Activated T-helper 1 cell treated with anti-CD3 and anti-CD28 coated beads, Interleukin-2, amount 50 U/mL, for 16 hours (primary cell): ENCODE measurements around the gene MZB1.
"Not testable (repeated sequence)": the region's sequence is repeated elsewhere in the genome, so short reads cannot be mapped to it uniquely, and the experiment has no call there.

ENCODE experiments used
- DNase-seq, 2 donors: peaks; one replicate each; pipeline ENCODE4 v3.0.0-alpha.2; 2020; ENCODE audit warnings: low read depth in 1 of 2, low spot score in 1 of 2

The MZB1 gene

DNA sequence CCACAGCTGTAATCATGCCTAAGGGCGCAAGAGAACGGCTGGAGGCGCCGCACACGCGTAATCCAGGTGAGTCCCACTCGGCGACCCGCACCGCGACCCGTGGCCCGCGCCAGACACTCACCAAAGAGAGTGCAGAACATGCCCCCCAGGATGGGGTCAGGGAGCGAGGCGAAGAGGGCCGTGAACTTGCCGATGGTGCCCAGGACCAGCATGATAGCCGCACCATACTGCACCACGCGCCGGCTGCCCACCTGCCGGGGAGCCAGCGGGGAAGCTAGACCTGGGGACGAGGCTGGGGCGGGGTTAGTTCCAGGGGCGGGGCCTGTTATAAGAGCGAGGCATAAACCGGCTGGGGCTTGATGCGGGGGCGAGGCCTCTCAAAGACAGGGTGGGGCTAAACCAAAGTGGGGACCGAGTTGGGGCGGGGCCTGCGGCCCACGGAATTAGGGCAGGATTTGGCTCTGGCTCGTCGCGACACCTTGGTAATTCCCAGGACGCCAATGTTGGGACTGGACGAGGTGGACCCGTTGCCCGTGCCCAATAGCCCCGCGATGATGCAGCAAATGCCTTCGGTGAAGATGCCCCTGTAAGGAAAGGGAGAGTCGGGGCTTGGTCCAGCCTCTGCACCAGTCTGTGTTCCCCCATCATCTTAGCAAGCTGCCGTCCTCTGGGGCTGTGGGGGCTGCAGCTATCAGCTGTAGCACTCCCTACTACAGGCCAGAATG is 11.4 kb downstream of the MZB1 start:
- no peak for DNase-seq

DNA sequence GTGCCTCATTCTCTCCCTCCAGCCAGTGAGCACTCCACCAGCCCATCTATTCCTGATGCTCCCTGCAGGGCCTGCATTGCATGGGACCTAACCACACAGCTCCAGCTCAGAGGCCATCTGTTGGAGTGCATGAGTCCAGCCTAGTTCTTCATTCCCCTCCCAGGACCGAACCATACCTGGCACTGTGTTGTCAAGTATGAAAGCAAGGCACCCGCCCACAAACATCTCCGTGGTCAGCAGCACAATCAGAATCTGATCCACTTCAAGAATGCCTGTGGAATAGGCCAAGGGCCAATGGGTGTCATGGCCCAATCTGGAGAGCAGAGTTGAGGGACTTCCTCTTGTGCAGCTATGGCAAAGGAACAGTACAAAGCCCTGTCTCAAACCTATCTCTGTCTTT is 12.5 kb downstream of the MZB1 start:
- no peak for DNase-seq

DNA sequence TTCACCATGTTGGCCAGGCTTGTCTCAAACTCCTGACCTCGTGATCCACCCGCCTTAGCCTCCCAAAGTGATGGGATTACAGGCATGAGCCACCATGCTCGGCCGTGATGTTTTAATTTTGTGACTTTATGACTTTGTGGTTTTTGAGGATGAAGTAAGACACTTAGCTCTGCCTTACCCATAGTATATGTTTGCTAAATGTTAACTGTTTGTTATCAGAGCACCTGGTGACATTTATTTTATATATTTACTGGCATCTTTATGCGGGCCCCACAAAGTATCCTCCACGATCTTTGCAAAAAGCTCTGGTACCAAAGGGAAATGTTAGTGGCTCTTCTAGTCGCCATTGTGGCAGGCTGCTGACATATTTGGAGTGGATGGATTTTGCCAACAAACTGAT is 13.3 kb downstream of the MZB1 start:
- no peak for DNase-seq

DNA sequence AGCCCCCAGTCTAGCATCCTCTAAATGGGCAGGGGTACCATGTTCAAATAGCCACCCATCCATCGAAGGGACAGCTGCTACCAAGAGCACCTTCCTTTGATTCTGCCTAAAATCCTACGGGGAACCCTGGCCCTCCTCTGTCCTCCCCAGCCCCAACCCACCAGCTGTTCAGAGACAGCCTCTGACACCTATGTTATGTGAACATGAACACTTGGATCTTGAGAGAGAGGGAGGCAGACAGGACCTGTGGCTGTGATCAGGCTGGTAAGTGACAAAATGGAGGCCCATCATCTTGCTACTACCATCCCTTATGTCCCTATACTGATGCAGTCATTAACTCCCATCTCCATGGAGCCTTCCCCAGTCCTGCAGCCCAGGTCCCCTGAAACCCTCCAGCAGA is 14.8 kb downstream of the MZB1 start:
- DNase-seq = no peak

DNA sequence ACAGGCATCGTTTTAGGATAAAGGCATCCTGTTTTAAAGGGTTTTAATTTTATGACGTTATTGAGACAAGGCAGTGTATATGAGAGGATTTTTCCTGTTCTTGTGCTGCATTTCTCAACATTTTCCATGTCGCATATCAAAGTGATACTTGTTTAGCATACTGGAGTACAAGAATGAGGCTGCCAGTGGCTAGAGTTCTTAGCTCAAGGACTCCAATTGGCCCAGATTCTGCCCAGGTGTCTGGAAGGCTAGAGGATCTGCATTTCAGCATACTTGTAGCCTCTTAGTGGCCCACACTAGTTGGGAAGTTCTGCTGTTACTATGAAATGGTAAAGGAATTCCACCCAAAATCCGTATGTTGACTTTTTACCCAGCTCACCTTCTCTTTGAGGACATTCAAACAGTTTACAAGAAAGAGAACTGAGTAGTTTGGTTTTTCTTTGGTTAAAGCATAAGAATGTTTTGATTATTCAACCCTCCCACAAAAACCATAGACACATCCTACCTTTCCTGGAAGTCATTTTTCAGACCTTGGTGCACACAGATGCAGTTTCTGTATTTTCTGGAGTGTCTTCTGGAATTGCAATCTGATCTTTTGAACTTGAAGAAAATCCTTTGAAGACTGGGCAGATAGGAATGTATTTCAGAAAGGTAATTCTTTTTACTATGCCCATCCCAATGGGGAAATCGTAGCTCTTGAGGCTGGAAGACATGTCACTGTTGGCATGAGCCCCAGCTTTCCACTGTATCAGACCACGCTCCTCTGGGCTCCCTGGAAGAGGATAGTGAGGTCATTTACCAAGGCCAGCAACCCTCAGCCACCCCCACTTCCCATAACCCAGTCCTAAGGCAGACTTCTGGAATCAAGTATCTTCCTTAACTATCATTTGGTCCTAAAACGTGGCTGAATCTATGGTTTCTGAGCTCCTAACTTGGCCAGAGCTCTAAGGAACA is 18.0 kb downstream of the MZB1 start:
- no peak for DNase-seq

DNA sequence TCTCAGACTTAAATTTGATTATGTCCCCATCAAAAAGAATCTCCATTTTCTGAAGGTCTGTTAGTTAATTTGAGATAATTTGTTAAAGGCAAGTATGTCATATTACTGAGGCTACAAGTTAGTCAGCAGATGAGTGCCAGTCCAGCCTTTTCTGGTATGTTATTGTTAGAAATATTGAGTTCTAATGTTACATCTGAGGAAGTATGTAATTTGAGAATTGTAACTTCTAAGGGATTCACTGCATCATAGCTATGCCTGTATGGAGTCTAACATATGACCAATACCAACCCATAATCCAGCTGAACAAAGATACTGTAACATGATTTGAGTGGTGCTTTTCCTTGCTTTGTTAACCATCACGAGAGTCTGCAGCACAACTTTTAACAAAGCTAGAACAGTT is 20.5 kb downstream of the MZB1 start:
- DNase-seq = no peak

DNA sequence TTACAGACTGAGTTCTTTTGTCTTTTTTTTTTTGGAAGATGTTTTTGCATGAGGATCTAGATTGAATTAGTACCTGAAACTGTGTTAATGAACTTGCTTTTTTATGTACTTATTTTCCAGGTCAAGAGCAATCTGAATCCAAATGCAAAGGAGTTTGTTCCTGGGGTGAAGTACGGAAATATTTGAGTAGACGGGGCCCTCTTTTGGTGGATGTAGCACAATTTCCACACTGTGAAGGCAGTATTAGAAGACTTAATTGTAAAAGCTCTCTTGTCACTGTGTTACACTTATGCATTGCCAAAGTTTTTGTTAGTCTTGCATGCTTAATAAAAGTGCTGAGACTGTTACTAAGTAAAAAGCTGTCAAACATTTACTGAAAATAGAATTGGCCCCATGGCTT is 21.1 kb downstream of the MZB1 start:
- no peak for DNase-seq

DNA sequence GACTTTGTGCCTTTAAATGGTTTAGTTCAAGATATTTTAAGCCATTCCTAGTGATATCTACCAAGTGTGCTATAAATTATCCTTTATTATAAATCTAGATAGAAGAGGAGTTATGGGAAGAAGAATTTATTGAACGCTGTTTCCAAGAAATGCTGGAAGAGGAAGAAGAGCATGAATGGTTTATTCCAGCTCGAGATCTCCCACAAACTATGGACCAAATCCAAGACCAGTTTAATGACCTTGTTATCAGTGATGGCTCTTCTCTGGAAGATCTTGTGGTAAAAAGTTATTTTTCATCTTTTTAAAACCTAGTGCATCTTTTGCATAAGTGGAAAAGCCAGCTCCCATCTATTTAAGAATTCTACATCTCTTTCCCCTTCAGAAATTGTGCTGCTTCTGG is 25.2 kb downstream of the MZB1 start:
- no peak for DNase-seq

DNA sequence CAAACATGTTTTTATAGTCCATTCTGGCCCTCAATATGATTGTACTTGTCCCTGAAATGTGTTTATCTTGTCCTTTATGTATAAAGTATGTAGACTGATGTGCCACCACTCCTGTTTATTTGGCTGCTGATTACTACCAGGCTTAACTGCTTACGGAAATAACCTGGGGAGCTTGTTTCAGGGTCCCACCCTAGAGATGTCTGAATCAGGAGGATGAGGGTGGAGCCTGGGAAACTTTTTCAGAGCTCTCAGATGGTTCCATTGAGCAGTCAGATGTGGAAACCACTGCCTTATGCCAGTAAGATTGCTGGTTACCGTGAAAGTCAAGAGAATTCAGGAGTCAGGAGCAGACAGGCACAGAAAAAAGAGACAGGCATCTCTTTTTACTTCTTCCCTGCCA is 25.8 kb downstream of the MZB1 start:
- DNase-seq = no peak

DNA sequence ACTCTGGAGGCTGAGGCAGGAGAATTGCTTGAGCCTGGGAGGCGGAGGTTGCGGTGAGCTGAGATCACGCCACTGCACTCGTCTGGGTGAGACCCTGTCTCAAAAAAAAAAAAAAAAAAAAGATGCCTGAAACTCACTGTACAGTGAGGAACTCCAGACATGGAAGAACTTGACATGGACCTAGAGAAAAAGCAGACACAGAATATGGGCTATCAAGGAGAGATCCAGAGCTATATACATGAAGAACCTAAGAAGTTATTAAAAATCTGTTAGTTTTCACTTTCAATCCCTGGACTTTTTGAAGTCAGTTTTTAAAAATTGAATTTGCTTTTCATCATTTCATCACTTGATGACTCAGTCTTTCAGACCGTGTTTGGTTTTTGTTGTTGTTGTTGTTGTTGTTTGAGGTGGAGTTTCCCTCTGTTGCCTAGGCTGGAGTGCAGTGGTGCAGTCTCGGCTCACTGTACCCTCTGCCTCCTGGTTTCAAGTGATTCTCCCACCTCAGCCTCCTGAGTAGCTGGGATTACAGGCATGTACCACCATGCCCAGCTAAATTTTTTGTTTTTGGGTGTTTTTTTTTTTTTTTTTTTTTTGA is 27.8 kb downstream of the MZB1 start:
- DNase-seq = no peak

DNA sequence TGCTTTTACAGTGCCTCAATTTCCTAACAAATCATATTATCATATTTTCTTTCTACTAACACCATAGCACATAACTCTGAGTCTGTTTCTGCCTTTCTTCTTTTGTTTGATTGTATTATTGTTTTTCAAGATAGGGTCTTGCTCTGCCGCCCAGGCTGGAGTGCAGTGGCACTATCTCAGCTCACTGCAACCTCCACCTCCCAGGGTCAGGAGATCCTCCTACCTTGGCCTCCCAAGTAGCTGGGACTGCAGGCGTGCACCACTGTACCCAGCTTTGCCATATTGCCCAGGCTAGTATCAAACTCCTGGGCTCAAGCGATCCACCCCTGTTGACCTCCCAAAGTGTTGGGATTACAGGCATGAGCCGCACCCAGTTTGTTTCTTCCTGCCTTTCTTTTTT is 29.3 kb downstream of the MZB1 start:
- no peak for DNase-seq

DNA sequence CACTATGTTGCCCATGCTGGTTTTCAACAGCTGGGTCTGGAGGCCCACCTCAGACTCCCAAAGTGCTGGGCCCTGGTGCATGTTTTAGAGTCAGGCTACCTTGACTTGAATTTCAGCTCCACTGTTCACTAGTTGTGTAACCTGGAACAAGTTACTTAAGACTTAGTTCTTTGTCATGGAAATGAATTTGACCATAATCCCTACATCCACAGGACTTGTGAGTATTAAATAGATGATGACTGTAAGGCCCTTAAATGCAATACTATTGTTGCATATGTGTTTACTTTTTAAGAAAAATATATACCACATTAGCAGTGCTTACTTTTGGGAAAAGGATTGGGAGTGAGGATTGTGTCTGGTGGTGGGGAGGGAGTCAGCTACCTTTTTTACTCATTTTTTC is 31.6 kb downstream of the MZB1 start:
- DNase-seq = no peak

DNA sequence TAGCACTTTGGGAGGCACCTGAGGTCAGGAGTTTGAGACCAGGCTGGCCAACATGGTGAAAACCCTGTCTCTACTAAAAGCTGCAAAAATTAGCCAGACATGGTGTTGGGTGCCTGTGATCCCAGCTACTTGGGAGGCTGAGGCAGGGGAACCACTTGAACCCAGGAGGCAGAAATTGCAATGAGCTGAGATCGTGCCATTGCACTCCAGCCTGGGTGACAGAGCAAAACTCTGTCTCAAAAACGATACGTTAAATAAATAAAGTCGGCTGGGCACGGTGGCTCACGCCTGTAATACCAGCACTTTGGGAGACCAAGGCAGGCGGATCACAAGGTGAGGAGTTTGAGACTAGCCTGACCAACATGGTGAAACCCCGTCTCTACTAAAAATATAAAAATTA is 33.8 kb downstream of the MZB1 start:
- not testable (repeated sequence) for DNase-seq

DNA sequence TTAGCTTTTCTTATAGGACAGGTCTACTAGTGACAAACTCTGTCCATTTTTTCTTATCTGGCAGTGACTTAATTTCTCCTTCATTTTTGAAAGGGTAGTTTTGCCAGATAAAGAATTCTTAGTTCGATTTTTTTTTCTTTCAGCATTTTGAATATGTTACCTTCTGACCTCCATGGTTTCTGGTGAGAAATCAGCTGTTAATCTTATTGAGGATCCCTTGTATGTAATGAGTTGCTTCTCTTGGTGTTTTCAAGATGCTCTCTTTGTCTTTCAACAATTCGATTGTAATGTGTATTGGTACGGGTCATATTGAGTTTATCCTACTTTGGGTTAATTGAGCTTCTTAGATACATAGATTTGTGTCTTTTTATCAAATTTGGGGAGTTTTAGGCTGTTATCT is 35.5 kb downstream of the MZB1 start:
- DNase-seq = no peak

DNA sequence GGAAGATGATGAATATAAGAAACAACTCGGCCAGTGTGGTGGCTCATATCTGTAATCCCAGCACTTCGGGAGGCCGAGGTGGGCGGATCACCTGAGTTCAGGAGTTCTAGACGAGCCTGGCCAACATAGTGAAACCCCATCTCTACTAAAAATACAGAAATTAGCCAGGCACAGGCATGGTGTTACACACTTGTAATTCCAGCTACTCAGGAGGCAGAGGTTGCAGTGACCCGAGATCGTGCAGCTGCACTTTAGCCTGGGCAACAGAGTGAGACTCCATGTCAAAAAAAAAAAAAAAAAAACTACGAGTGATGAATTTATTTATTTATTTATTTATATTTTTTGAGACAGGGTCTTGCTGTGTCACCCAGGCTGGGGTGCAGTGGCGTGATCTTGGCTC is 41.9 kb downstream of the MZB1 start:
- DNase-seq = not testable (repeated sequence)

DNA sequence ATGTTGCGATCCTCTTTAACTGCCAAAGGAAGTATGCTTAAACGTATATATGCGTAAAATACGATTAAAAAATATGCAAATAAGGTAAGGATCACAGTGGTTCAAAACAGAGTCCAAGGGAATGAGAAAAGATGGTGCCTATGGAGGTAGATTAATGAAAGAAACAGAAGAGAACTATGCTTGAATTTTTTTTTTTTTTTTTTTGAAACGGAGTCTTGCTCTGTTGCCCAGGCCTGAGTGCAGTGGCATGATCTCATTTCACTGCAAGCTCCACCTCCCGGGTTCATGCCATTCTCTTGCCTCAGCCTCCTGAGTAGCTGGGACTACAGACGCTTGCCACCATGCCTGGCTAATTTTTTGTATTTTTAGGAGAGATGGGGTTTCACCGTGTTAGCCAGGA is 44.3 kb downstream of the MZB1 start:
- not testable (repeated sequence) for DNase-seq

DNA sequence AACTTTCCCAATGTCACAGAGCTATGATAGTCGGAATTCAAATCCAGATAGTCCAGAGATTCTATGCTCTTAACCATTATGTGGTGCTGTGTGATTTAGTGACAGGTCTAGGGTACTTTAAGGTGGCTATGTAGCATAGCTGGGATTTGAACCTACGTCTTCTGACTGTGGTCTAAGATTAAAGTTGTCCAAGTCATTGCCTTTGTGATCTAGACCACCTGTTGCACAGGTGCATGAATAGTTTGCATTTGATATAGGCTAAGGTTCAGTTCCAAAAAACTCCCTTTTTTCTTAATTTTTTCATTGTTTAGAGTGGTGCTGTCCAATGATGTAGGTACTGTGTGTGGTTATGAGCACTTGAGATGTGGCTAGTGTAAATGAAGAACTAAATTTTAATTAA is 45.5 kb downstream of the MZB1 start:
- no peak for DNase-seq

DNA sequence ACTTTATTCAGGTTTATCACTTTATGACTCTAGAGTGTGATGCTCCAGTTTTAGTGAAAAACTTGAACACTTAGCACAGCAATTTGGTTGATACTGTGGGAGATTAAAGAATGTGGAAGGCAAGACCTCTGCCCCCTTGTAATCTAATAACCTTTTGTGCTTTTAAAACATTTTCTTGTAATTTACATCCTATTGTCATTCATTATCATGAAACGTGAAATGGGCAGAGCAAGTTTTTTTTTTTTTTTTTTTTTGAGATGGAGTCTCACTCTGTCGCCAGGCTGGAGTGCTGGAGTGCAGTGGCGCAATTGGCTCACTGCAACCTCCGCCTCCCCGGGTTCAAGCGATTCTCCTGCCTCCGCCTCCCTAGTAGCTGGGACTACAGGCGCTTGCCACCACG is 46.2 kb downstream of the MZB1 start:
- no peak for DNase-seq

DNA sequence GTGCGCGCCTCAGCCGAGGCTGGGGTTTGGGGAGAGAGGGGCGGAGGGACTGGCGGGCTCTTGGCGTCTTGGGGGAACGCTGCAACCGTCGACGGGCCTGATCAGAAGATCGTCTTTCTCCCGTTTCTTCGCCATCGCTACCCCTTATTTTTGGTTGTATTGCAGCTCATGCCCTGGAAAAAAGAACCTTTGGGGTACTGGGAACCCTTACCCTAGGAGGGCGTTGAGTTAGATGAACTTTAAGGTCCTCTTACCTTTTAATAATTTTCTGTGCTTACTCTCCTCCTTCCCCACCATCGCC is 47.3 kb downstream of the MZB1 start:
- no peak for DNase-seq

DNA sequence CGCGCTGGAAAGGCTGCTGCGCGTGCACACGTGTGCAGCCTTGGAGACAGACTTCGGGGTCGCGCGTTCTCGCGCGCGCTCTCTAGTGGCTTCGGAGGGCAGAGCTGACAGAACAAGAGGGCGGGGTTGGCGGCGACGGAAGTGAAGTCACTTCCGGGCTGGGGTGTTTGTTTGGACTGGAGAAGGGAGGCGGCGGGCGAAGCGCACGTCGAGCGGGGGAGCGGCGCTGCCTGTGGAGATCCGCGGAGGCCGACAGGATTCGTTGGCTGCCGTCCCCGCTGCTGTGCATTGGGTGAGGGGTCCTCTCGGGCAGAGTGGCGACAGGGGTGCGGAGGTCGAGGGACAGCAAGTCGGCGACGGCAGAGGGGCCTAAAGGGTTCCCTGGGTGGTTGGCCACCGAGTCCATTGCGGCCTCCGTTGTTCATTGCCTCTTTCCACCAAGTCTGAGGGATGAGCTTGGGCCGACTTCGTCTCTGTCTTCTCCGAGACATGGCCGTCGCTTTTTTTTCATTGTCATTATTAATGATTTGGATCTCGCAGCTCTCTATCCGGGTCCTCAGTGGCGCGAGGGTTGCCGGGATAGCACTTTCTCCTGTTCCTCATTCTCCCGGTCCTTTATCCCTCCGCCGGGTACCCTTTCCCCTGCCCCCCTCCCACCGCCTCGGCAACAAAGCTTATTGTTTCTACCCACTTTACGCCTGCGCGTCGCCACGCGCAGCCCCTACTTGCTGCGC is 47.9 kb downstream of the MZB1 start, which contains the start of gene PAIP2:
Gene PAIP2 (plus strand): TSS at position 166 of the 734 bp plus-strand sequence. CDS start 21,931 bp downstream, outside the sequence.
- peak; percentile 93 to 96 for DNase-seq

DNA sequence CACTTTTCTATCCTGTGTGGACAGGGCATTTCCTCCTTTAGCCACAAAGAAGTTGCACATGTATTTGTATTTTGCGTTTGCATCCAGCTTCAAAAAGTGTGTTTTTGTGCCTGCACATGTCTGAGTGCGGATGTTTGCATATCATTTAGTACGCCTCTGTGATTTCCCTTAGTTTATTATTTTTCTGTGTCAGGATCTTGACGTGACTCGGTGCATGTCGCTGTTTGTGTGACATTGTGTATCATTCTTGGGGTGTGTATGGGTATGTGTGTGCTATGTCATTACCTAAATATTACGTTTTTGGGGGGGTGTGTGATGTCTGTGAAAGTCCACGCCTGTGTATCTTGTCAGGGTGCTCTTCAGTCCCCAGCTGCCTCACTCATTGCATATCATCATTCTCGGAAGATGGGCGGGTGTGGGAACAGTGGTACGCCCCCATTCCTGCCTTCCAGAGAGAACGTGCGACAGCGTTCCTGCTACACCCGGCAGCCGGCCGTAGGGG is 48.5 kb downstream of the MZB1 start:
- DNase-seq = no peak
